ENCODE data around the gene NME3. TPM values are rescaled to one million over a fixed set of nuclear protein-coding genes. Genes with fewer than 3 reads are reported as not detected.

NME3 gene
- total and polyA plus RNA-seq, 10 of the 15 experiments (the other 5 are each of a cell fraction or from before 2014, with no cell fraction given) = 0.61 to 55.5 (median 26.5) TPM

DNA sequence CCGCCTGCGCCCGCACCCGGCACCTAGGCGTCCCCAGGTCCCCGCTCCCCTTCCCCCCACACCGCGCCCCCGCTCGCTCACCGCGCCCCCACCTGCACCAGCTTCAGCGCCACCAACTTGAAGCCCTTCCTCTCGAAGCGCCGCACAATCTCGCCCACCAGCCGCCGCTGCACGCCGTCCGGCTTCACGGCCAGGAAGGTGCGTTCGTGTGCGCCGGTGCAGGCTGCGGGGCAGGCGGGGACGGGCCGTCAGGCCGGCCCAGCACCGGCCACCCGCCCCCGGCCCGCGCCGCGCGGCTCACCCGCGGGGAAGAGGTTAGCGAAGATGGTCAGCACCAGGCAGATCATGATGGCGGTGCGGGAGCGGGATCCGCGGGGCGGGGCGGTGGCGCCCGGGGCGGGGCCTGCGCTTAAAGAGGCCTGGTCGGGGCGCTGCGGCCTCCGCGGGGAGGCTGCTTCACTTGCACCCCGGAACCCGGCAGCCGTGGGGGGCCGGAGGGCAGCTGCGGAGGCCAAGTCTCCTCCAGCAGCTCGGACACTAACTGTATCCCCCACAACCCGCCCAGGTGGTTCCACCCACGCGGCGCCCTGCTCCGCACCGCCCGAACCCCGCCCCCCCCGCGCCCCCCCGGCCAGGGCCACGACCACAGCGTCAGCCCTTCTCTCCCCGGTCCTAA, at the start of gene NME3 (continued):
- TF ChIP-seq, protein P1, sequence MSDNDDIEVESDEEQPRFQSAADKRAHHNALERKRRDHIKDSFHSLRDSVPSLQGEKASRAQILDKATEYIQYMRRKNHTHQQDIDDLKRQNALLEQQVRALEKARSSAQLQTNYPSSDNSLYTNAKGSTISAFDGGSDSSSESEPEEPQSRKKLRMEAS (IDR thresholded peaks at IDR 0.05; ENCODE audit: low read depth, low read length) = no peak
- TF ChIP-seq SMARCA5 (IDR thresholded peaks at IDR 0.05) = no peak
- TF ChIP-seq, protein P2, sequence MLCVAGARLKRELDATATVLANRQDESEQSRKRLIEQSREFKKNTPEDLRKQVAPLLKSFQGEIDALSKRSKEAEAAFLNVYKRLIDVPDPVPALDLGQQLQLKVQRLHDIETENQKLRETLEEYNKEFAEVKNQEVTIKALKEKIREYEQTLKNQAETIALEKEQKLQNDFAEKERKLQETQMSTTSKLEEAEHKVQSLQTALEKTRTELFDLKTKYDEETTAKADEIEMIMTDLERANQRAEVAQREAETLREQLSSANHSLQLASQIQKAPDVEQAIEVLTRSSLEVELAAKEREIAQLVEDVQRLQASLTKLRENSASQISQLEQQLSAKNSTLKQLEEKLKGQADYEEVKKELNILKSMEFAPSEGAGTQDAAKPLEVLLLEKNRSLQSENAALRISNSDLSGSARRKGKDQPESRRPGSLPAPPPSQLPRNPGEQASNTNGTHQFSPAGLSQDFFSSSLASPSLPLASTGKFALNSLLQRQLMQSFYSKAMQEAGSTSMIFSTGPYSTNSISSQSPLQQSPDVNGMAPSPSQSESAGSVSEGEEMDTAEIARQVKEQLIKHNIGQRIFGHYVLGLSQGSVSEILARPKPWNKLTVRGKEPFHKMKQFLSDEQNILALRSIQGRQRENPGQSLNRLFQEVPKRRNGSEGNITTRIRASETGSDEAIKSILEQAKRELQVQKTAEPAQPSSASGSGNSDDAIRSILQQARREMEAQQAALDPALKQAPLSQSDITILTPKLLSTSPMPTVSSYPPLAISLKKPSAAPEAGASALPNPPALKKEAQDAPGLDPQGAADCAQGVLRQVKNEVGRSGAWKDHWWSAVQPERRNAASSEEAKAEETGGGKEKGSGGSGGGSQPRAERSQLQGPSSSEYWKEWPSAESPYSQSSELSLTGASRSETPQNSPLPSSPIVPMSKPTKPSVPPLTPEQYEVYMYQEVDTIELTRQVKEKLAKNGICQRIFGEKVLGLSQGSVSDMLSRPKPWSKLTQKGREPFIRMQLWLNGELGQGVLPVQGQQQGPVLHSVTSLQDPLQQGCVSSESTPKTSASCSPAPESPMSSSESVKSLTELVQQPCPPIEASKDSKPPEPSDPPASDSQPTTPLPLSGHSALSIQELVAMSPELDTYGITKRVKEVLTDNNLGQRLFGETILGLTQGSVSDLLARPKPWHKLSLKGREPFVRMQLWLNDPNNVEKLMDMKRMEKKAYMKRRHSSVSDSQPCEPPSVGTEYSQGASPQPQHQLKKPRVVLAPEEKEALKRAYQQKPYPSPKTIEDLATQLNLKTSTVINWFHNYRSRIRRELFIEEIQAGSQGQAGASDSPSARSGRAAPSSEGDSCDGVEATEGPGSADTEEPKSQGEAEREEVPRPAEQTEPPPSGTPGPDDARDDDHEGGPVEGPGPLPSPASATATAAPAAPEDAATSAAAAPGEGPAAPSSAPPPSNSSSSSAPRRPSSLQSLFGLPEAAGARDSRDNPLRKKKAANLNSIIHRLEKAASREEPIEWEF (IDR thresholded peaks at IDR 0.05; ENCODE audit: insufficient replicate concordance, low read depth, low read length) = no peak
- no peak for TF ChIP-seq HDAC2 (IDR thresholded peaks at IDR 0.05)
- no peak for TF ChIP-seq KLF5 (IDR thresholded peaks at IDR 0.05; ENCODE audit: partially characterized antibody)
- TF ChIP-seq TCF3 (IDR thresholded peaks at IDR 0.05; ENCODE audit: borderline replicate concordance, insufficient read depth, low read depth, low read length) = no peak
- no peak for TF ChIP-seq NRF1 (conservative IDR thresholded peaks at IDR 0.05; ENCODE audit: low read depth, low read length)
- TF ChIP-seq ZNF217 (IDR thresholded peaks at IDR 0.05) = no peak
- no peak for TF ChIP-seq BMI1 (IDR thresholded peaks at IDR 0.05; ENCODE audit: borderline replicate concordance)
- peak; percentile 54 for TF ChIP-seq RUNX3 (IDR thresholded peaks at IDR 0.05; ENCODE audit: low read length)
- no peak for TF ChIP-seq HCFC1 (IDR thresholded peaks at IDR 0.05; ENCODE audit: low read length)
- no peak for TF ChIP-seq SIX5 (IDR thresholded peaks at IDR 0.05; ENCODE audit: low read depth, low read length, severe bottlenecking)
- no peak for TF ChIP-seq SREBF2 (IDR thresholded peaks at IDR 0.05; ENCODE audit: low read length)
- TF ChIP-seq, protein P3, sequence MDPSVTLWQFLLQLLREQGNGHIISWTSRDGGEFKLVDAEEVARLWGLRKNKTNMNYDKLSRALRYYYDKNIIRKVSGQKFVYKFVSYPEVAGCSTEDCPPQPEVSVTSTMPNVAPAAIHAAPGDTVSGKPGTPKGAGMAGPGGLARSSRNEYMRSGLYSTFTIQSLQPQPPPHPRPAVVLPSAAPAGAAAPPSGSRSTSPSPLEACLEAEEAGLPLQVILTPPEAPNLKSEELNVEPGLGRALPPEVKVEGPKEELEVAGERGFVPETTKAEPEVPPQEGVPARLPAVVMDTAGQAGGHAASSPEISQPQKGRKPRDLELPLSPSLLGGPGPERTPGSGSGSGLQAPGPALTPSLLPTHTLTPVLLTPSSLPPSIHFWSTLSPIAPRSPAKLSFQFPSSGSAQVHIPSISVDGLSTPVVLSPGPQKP (IDR thresholded peaks at IDR 0.05; ENCODE audit: low read depth, low read length) = no peak
- no peak for TF ChIP-seq ESRRA (IDR thresholded peaks at IDR 0.05; ENCODE audit: low read length)
- no peak for TF ChIP-seq SMC3 (IDR thresholded peaks at IDR 0.05; ENCODE audit: borderline replicate concordance, low read length)
- no peak for TF ChIP-seq CBFB (IDR thresholded peaks at IDR 0.05; ENCODE audit: low read depth)
- TF ChIP-seq ZBED1 (IDR thresholded peaks at IDR 0.05; ENCODE audit: borderline replicate concordance) = no peak
- TF ChIP-seq, protein P4, sequence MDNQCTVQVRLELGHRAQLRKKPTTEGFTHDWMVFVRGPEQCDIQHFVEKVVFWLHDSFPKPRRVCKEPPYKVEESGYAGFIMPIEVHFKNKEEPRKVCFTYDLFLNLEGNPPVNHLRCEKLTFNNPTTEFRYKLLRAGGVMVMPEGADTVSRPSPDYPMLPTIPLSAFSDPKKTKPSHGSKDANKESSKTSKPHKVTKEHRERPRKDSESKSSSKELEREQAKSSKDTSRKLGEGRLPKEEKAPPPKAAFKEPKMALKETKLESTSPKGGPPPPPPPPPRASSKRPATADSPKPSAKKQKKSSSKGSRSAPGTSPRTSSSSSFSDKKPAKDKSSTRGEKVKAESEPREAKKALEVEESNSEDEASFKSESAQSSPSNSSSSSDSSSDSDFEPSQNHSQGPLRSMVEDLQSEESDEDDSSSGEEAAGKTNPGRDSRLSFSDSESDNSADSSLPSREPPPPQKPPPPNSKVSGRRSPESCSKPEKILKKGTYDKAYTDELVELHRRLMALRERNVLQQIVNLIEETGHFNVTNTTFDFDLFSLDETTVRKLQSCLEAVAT (IDR thresholded peaks at IDR 0.05) = no peak
- TF ChIP-seq STAT3 (IDR thresholded peaks at IDR 0.05; ENCODE audit: low read depth, low read length) = no peak
- no peak for TF ChIP-seq ETV6 (conservative IDR thresholded peaks at IDR 0.05 in 1 of 2, IDR thresholded peaks at IDR 0.05 in 1 of 2; ENCODE audit: borderline replicate concordance in 1 of 2, low read depth in 1 of 2)
- TF ChIP-seq YY1 (IDR thresholded peaks at IDR 0.05; ENCODE audit: low read depth, low read length) = peak; percentile 83; the same call in 1 of the 2 replicates

Measured in GM12878 (cell line).